Choroid plexus epithelial cell (primary cell): ENCODE results near the gene ATXN2.
"Not testable (repeated sequence)": the region's sequence is repeated elsewhere in the genome, so short reads cannot be mapped to it uniquely, and the experiment has no call there.

Source experiments
- DNase-seq: peaks from one replicate; pipeline ENCODE4 v3.0.0-alpha.2; 2010; ENCODE audit warnings: low read depth
- H3K4me3 ChIP-seq: 2 replicates; pipeline ENCODE4 v1.5.1; 2011; ENCODE audit warnings: low read depth, mild to moderate bottlenecking, control low read depth, low read length, moderate library complexity
- TF ChIP-seq, protein P1 (sequence below): conservative IDR thresholded peaks from 2 replicates; pipeline ENCODE4 v1.5.1; 2011; ENCODE audit warnings: low read depth, mild to moderate bottlenecking, control low read depth, inconsistent platforms, low read length, moderate library complexity

Gene ATXN2

DNA sequence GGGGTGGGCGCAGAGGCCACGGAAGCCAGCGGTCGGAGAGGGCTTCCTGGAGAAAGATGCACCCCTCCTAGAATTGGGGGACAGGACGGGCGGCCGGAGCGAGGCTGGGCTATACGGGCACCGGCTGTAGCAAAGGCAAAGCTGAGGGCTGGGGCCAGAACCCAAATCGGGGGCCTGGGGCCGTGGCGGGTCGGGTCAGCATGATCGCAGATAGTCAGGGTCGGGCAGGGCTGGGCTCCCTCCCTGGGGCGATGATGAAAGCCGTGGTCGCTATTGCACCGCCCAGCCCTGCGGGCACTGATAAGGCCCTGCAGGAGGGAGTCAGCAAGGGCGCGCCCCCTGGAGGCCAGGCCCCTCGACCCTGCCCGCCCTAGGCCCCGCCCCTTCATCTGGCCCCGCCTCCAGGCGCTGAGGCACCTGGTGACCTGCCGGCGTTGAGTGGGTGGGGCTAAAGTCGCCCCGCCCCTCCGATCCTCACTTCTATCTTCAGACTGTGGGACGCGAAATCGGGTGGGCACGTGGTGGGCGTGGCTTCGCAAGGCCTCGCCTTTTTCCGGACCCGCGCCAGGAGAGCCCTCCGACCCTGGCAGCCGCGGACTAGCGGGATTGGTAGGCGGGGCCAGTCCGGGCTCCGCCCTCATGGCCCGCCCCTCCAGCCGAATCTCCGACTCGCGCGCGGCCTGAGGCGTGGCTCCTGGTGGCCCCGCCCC lies 193.8 kb downstream of the ATXN2 start:
- TF ChIP-seq, protein P1, sequence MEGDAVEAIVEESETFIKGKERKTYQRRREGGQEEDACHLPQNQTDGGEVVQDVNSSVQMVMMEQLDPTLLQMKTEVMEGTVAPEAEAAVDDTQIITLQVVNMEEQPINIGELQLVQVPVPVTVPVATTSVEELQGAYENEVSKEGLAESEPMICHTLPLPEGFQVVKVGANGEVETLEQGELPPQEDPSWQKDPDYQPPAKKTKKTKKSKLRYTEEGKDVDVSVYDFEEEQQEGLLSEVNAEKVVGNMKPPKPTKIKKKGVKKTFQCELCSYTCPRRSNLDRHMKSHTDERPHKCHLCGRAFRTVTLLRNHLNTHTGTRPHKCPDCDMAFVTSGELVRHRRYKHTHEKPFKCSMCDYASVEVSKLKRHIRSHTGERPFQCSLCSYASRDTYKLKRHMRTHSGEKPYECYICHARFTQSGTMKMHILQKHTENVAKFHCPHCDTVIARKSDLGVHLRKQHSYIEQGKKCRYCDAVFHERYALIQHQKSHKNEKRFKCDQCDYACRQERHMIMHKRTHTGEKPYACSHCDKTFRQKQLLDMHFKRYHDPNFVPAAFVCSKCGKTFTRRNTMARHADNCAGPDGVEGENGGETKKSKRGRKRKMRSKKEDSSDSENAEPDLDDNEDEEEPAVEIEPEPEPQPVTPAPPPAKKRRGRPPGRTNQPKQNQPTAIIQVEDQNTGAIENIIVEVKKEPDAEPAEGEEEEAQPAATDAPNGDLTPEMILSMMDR: peak; percentile 15
- peak overlapping the region; percentile 91 for H3K4me3 ChIP-seq
- DNase-seq: peak; percentile 95

GRCh38 chr12:111404362-111405148 lies 194.6 kb downstream of the ATXN2 start:
- peak; percentile 67 for DNase-seq
- peak overlapping the region; percentile 91 for H3K4me3 ChIP-seq
- TF ChIP-seq, protein P1: no peak

DNA sequence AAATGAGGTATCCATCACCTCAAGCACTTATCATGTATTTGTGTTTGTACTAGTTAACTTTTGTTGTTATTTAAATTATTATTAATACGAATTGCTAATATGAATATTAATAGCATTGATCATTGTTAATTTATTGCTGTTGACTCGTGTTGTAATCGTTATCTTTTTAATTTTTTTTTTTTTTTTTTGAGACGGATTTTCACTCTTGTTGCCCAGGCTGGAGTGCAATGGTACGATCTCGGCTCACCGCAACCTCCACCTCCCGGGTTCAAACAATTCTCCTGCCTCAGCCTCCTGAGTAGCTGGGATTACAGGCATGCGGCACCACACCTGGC lies 196.7 kb downstream of the ATXN2 start:
- DNase-seq, H3K4me3 ChIP-seq: not testable (repeated sequence)
